ENCODE results near the gene CRYBA1. TPM values are rescaled to one million over a fixed set of nuclear protein-coding genes. Genes with fewer than 3 reads are reported as not detected.

Gene CRYBA1, protein sequence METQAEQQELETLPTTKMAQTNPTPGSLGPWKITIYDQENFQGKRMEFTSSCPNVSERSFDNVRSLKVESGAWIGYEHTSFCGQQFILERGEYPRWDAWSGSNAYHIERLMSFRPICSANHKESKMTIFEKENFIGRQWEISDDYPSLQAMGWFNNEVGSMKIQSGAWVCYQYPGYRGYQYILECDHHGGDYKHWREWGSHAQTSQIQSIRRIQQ
- not detected for total RNA-seq

GRCh38 chr17:29246628-29247027 is at the start of gene CRYBA1:
CRYBA1 (plus strand) TSS chr17:29246859; CDS start chr17:29246864, 5 bp downstream.

DNA sequence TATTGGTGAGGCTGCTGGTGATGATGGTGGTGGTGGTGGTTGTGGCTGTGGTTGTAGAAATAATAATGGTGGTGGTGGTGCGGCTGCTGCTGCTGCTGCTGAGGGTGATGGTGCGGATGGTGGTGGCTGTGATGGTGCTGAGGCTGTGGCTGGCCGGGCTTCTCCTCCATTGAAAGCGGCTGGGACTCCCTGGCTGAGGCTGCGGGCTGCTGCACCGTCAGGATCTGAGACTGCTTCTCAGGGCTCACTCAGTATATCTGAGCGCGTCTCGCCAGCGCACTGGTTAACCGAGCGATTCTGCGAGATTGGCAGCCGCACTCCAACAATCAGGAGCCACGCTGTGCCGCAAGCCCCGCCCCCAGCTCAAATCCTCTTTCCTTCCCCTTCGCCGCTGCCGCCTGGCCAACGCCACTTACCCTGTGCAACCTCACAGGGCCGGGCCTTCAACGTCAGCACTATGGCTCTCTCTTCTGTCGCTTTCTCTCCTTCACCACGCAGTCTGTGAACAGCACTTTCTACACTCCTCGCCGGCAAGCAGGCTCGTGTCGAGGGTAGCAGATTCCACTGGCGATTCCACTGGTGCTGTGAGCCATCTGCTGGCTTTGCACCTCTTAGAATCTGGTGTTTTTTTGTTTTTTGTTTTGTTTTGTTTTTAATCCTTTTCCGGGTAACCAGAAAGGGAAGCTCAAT is 47.4 kb downstream of the CRYBA1 start, which contains the start of gene NUFIP2:
TSS of gene NUFIP2 (minus strand) at position 259 of the 690 bp plus-strand sequence. CDS start at position 170, 89 bp downstream.

Other genes with a start within 250 kb of the CRYBA1 start
- gene SEZ6, start 240.8 kb upstream of the CRYBA1 start, total RNA-seq = 31.1 TPM
- 10.1 TPM for gene PIPOX, start 203.7 kb upstream of the CRYBA1 start, total RNA-seq
- 70.8 TPM for gene MYO18A, start 66.5 kb upstream of the CRYBA1 start, total RNA-seq
- 61.4 TPM for gene NUFIP2, start 47.3 kb downstream of the CRYBA1 start, total RNA-seq
- gene TAOK1, start 143.5 kb downstream of the CRYBA1 start, total RNA-seq = 165 TPM